SIG-M5 treated with dmso at 0.1 percent for 504 hours (cell line): ENCODE data around the gene EFEMP2.
"Not testable (repeated sequence)": the region's sequence is repeated elsewhere in the genome, so short reads cannot be mapped to it uniquely, and the experiment has no call there.

Source experiments
- DNase-seq: peaks from one replicate; lab custom pipeline; 2025; ENCODE audit not compliant: unreplicated experiment; lab: John Stamatoyannopoulos, UW

The EFEMP2 gene

GRCh38 chr11:65900125-65900898, 27.7 kb upstream of the EFEMP2 start, which contains the start of gene FOSL1:
TSS of gene FOSL1 (minus strand) at chr11:65900388. CDS start at chr11:65900339, 49 bp downstream.
- peak; percentile 89 for DNase-seq

- peak; percentile 74 for DNase-seq
These were observed 26.9 kb upstream of the EFEMP2 start for GRCh38 chr11:65899356-65900124.

GRCh38 chr11:65898656-65899355, 26.2 kb upstream of the EFEMP2 start:
- DNase-seq, result no peak

DNA sequence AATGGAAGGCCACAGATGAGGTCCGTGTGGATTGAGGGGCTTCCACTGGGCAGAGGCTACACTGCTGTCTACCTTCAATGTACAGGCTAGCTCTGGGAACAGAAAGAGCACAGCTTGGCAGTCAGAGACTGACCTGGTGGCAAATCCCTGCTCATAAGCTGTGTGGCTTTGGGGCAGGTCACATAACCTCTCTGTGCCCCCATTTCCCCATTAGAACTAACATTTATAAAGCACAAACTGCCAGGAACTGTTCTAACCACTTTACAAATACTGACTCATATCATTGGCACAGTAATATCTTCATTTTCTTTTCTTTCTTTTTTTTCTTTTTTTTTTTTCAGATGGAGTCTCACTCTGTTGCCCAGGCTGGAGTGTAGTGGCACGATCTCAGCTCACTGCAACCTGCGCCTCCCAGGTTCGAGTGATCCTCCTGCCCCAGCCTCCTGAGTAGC, 24.4 kb upstream of the EFEMP2 start:
- DNase-seq, result no peak

GRCh38 chr11:65896034-65896999, 23.7 kb upstream of the EFEMP2 start:
- no peak for DNase-seq

DNA sequence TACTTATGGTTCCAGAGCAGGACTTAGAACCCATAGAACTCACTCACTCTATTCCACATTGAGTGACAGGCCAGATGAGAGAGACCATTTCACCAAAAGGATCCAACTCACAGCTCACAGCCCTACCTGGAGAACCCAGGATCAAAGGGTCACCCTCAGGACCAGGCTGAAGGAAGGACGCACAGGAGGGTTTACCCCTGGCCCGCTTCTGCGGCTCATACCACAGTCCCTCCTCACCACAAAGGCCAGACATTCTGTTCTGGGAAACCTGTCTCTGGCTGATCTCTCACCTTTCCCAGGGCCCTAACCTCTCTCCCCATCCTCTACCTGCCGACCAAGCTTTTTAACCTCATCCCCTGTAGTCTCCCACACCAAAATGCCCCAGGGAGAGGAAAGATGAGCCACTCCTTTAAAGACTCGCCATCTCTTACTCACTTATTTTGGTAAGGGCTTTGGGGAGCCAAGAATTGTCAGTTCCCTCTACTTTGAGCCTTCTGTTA, 22.9 kb upstream of the EFEMP2 start:
- DNase-seq, result no peak

DNA sequence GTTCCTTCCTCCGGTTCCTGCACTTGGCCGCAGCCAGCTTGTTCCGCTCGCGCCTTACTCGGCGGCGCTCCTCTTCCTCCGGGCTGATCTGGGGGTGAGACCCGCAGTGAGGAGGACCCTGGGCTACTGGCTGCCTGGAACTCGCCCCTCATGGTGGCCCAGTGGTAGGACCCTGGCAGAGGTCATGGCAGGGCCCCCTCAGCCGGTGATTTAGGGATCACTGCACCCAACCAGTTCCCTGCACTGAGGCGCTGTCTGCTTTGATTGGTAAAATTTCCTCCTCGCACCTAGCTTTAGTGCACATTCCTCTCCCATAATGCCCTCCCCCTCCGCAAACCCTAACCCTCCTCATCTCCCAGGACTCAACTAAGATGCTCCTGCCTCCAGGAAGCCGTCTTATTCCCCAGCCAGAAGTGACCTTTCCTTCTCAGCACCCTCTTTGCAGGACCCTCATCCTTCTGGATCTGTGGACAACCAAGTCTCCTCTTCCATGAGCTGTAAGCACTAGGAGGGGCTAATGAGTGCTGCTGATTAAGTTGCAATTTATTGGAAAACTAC, 21.5 kb upstream of the EFEMP2 start:
- no peak for DNase-seq

GRCh38 chr11:65892661-65893317, 20.2 kb upstream of the EFEMP2 start:
- DNase-seq, result no peak

GRCh38 chr11:65892137-65892540, 19.5 kb upstream of the EFEMP2 start:
- DNase-seq, result not testable (repeated sequence)

DNA sequence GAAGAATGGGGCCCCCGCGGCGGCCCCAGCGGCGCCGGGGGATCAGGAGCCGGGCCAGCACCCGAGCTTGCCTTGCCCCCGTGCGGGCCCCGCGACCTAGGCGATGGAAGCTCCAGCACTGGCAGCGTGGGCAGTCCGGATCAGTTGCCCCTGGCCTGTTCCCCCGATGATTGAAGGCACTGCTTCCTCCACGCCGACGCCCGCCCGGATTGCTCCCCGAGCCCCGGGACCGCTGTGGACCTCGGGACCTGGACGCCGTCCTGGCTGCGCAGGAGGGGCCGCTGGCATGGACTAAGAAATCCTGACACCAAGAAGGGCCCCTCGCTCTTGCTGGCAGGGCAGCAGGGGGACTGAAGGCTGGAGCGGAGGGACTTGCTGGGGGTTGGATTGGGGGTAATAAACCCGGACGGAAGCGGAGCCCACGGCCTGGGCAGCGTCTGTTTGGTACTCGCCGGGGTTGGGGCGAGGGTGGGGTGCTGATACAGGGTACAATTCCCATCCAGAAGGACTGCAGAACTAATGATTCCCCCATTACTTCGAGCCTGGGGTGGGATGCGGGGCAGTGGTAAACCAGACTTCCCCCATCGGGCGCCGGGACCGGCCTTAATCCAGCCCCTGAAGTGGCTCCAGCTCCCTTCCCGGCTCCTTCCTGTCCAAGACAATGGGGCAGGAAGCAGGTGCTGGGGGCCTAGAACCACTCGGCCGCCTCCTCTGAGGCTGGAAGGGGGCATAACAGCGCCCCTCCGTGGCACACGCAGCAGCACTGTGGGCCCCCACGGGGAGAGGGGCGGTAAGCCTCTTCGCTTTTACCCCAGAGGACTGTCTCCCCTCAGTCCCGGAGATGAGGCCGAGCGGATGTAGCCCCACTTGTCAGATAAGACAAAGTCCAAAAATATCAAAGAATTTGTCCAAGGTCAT, 18.9 kb upstream of the EFEMP2 start:
- DNase-seq, result peak; percentile 45

- peak; percentile 92 for DNase-seq
These were observed 18.0 kb upstream of the EFEMP2 start, which contains the start of gene CCDC85B for GRCh38 chr11:65890324-65891218. TSS of gene CCDC85B (plus strand) at chr11:65890673. CDS start at chr11:65890784, 111 bp downstream.

- DNase-seq, result peak; percentile 94
These were observed 15.7 kb upstream of the EFEMP2 start, which contains the start of gene FIBP for GRCh38 chr11:65888163-65888814. TSS of gene FIBP (minus strand) at chr11:65888471. CDS start at chr11:65888418, 53 bp downstream.

DNA sequence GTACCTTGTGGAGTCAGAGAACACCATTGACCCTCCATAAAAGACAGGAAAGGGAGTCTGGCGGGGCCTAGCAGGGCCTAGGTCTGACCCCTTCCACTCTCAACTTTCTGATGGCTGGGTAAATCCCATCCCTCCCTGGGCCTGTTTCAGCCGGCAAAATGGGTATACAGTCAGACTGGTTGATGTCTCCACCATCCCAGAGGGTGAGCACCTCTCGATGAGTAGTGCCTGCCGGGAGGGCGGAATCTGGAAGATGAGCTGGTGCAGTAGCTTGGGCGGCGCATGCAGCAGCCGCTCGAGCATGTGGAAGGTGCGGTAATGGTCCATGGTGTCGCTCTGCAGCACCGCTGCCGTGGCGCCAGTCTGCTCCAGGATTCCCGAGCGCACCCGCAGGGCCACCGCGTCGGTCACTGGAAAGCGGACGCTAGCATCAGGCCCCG, 15.1 kb upstream of the EFEMP2 start:
- peak; percentile 55 for DNase-seq

DNA sequence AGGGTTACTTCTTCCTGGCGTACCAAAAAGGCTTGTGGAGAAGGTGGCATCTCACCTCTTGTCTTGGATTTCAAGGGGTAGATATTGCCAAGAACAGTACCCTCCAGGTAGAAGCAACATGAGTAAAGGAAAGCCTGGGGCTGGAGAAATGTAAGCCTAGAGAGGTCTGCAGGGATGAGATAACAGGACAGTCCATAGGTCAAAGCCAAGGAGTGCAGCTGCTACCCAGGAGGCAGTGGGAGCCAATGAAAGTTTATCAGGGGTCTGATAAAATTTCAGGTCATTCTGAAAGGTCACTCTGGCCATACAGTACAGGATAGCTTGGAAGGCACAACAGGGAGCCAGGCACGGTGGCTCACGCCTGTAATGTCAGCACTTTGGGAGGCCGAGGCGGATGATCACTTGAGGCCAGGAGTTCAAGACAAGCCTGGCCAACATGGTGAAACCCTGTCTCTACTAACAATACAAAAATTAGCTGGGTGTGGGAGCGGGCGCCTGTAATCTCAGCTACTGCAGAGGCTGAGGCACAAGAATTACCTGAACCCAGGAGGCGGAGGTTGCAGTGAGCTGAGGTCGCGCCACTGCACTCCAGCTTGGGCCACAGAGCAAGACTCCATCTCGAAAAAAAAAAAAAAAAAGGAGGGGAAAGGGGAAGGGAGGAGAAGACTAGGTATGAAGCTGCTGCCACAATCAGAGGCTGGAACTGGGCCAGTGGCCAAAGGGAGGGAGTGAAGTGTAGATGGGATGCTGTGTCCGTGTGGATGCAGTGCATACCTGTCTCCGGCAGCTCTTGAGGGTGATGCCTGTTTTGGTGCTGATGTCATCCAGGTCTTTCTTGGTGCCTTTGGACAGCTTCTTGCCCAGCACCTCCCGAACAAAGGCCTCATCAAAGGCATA, 14.5 kb upstream of the EFEMP2 start:
- no peak for DNase-seq

GRCh38 chr11:65885808-65886536, 13.4 kb upstream of the EFEMP2 start:
- no peak for DNase-seq
